H4 (cell line): ENCODE data around the gene FGGY. TPM values are rescaled to one million over a fixed set of nuclear protein-coding genes. Genes with fewer than 3 reads are reported as not detected.
A peak's percentile ranks its signal among the peaks of the same experiment; 100 is the strongest.

ENCODE experiments used
- DNase-seq: peaks from one replicate; pipeline ENCODE4 v3.0.0-alpha.2; 2015; ENCODE audit warnings: low spot score
- total RNA-seq: library from RNA; depleted of rRNA; stranded (reverse); fragments of >200 nt; shearing (Covaris generic); gene quantifications from 2 replicates; pipeline ENCODE4 v1.2.3, GENCODE V29; 2014

The FGGY gene
- total RNA-seq, 1 experiment from 2014 or later, result 8.4 TPM

DNA sequence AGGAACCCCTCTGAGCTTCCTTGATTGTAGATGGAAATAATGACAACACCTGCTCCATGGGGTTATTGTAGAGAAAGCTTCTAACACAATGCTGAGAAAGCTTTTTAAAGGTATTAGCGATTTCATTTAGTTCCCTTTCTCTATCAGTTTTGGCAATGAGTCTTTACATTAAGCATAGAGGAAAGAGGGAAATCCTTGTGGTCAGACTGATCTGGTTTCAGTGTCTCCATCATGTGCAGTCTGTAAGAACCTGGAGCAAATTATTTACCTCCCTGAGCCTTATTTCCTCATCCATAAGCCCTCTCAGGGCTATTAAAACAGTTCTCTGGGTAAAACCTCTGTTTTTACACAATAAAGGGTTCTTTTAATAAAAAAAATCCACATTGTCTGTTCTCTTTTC is 87.5 kb downstream of the FGGY start:
- no peak for DNase-seq

DNA sequence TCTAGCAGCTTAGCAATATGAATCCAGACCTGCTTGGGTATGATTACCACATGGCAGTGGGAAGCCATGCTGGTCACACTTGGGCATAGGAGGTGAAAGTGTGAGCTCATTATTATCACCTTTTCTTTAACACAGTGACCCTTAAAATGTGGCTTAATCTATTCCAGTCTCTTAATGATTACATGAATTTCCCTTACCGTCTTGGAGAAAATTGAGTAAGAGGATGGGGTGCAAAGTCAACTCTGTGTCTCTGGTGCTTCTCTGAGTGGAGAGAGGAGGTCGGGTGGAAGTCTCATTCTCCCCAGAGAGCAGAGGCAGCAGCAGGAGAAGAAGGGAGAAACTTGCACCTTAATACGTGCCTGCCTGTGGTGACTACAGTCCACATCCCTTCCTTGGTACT is 91.3 kb downstream of the FGGY start:
- DNase-seq, result no peak

DNA sequence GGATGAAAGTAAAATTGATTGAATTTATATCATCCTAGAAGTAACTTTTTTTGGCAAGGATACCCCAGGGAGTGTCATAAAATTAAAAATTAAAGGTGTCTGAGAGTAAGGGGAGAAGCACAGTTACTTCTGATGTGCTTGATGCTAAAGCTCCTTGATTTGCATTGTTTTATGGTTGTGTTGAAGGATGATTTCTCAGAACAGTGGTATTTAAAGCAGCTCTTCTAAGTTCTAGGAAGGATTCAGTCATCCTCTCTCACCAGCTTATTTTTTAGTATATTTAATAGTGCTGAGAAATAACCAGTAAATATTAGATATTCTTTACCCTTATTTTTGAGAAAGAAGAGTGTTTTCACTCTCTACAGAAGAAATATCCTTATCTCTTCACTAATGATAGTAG is 93.0 kb downstream of the FGGY start:
- no peak for DNase-seq

DNA sequence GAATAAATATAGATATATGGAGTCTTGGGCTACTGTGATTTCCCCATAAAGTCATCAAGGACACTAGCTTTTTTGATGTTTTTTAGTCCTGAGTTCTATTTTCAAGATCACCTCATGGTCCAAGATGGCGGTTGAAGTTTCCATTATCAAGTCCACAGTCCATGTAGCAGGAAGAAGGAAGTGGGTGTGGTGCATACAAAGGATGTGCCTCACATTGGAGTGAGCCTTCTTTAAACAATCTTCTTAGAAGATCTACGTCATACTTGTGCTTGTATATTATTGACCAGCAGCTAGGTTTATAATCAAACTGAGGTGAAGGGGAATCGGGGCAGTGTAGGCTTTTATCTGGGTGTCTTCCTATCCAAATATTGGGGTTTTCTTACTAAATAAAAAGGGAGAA is 93.4 kb downstream of the FGGY start:
- no peak for DNase-seq

DNA sequence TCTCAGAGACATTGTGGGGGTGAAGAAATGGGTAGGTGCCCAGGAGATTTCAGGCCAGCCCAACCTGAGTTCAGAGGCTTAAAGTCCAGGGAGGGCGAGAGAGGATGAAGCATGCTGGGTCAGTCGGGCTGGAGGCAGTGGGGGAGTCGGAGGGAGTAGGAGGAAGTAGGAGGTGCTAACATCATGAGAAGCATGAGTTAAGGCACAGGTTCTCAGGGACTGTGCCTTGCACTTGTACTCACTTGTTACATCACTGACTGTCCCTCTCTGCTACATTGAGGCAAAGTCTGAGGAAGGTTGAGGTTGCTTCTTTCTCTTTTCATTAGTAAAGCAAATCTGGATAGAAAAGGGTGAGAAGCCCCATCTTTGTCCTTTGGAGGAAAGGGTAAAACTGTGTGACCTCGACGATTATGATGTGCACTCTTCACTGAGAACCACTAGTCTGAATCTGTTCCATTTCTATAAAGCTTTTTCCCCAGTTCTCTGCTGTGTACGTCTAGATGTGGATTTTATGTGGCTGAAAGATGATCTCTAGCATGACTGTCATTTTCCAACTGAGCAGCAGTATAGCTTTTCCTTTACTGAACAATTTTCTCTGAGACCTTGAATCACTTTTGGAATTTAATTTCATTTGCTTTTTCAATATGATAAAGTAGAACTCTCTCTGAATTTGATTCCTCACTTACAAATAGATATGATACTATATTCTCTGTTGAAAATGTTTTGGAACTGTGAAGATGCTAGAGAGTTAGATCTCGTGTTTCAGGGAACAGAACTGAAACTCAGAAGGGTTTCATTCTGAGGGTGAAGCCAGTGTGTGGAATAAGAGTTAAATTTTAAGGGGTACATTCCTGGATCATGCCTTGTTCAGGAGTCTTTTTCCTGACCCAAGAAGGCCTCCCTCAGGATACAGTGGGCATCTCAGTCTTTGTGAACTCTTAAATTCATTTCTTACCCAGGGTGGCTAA is 94.6 kb downstream of the FGGY start:
- DNase-seq, result no peak

DNA sequence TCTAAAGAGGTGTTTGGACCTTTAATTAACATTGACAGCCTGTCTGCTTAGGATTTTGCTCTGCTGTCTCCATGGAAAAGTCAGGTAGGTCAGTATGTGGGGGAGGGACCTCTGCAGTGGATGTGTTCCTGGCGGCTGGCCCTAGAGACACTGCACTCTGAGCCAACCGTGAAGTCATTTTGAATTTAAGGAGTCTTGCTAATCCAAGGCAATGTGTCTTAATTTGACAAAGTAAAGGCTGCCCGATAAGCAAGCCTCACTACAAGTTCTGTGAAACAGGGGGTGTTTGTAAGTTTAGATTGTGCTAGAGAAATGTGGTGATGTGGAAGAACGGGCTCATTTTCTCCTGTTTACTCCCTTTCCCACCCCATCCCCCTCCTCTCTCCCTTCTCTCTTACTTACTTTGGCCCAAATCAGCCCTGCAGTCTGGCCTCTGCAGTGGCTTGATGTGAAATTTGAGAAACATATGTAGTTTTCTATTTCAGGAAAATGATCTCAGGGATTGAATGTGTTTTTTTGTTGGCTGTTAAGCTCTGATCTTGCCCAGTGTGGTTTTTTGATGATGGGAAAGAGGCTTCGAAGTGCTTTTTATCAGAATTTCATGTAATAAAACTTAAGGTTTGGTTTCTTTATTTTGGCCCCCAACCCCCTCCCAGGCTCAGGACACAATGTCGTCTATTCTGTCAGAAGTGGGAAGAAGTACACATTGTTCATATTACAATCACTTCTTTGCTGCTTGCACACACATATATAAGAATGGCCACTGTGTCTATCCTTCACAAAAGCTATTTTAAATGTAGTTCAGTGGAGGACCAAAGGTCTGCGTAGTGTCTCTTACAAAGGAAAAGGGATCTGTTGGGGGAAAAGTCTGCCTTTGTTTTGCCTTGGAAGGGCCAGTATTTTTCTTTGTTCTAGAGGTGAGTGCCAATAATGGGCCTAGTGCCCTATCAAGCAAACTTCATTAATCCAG is 96.6 kb downstream of the FGGY start:
- DNase-seq, result peak; percentile 73

DNA sequence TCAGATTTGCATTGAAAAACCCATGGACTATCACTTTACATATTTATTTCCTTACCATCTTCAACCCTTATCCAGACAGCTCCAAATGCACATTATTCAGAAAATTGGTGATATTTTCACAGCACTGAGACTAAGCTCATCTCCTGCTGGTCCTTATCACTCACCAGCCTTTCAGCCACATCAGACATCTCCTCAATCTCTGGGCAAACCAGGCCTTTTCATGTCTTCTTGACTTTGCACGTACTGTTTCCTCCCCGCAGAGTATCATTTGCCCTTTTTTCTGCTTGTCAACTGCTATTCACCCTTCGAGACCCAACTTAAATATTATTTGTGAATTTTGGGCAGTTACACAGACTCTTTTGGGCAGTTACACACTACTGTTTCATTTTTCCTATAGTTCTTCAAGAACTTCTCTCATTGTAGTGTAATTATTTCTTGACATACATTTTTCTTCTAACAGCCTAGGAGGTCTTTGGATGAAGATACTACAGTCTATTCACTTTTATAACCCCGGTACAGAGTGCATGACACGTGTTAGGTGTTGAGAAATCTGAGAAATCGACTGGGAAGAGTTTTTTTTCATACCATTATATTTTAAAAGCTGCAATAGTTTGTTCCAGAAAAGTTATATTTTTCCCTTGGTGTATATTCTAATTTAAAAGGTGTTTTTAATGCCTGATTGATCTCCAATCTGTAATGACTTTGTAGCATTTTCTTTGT is 98.0 kb downstream of the FGGY start:
- DNase-seq, result no peak

DNA sequence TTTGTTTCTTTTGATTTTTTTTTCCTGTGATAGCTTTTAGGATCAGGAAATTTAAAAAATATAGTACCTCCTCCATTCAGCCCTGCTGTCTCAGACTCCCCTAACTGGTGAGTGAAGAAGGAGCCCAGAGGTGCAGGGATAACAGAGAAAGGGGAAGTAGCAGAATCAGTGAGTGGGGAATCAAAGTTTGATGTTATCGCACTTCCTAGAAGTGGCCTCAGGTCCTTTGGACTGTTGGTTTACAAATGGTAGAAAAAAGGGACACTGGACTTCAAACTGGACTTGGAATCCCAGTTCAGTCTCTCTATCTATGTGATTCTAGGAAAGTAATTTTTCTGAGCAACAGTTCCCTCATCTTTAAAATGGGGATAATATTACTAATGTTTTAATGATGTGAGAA is 99.5 kb downstream of the FGGY start:
- no peak for DNase-seq

DNA sequence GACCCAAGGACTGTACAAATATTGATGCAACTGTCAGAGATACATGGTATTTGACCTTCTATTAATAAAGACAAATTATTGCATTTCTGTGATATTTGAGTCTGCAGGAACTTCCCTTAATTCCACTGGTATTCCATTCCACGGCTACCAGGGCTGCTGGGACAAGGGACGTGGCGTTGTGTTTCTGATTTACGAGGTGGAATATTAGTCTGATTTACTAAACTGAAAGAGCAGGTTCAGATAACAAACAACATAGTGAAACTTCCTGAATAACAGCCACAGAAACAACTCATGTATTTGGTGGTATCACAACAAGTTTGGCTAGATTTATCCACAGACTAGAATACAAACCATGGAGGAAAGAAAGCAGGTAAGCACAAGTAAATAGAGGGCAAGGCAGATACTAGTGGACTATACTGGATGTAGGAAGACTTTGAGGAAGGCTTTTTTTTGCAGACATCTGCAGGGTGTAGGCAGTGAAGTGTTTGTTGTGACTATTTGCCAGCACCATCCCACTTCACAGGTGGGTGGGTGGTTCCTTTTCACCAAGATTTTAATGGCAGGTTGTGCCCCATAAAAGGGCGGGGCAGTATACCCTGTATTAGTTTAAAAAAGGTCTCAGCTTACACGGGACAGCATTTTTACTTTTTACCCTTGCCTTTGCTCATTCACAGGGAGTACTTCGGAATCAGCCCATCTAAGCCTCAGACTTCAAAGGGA is 100.4 kb downstream of the FGGY start:
- DNase-seq, result no peak

DNA sequence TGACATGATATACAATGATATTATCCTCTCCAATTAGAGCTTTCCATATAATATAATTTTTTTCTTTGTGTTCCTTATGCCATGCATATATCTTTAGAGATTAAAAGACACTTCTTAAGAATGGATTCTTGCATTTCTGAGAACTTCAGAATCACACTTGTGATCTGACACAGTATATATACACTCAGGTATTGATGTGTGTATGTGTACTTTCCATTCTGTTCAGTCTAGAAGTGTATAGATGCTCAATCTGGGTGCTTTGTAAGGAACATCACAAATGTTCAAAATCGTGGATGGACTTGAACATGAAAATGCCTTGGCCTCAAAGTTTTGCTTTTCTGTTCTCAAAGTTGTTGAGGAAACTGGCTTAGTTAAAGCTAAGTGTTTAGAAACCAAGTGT is 102.7 kb downstream of the FGGY start:
- DNase-seq, result no peak

DNA sequence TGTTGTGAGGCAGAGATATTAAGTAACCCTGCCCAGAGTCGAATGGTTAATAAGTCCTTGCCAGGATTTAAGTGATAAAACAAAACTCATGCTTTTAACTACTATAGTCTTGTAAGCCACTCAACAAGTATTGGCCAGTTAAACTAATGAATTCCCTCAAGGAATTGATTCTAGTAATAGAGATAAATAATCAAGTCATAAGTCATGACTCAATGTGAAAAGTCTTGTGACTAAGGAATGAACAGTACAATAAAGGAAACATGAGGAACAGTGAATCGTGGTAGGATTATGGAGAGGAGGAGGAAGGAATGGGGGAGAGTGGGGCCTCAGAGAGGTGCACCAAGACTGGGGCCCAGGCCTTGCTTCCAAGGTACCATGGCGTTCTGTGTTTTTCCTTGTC is 104.7 kb downstream of the FGGY start:
- no peak for DNase-seq

DNA sequence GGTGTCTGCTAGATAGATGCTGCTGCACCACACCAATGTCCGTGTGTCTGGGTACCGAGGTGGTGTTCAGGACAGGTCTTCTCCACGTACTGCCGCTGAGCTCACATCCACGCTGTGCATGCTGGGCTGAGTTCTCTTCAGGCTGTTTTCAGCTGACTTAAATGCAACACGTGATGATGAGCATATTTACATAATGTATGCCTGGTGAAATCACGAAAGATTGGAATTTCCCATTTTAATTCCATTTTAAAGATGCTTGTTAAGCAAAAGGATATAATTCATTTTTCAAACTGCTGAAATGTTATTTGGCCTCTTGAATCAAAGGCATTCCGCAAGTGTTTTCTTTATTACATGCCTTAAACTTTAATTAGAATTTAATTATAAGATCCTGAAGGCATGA is 107.9 kb downstream of the FGGY start:
- no peak for DNase-seq

DNA sequence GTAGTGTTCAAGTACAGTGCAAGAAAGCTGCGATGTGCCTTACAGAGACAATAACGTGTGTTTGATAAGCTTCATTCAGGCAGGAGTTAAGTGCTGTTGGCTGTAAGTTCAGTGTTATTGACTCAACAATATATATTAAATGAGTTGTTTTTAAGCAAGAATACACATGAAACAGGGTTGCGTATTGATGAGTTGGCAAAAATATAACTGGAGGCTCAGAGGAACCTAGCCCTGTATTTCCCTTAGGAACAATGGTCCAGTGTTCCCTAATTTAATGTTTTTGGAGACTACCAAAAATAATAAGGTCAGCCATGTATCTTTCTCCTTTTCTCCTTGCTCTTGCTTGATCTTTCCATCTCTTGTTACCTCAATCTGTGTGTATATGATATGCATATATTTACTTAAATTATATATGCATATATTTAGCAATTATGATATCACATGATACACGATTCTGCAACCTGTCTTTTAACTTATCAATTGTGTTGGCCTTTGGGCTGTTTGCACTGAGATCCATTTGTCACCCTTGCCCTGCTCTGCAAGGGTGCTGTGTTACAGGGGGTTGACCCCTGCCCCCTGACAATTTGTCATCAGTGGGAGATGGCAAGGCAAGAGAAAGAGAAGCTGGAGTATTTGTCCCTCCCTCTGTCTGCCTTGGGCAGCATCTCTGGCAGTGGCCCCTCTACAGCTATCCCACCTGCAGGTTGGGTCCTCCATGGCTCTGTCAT is 109.7 kb downstream of the FGGY start:
- no peak for DNase-seq

DNA sequence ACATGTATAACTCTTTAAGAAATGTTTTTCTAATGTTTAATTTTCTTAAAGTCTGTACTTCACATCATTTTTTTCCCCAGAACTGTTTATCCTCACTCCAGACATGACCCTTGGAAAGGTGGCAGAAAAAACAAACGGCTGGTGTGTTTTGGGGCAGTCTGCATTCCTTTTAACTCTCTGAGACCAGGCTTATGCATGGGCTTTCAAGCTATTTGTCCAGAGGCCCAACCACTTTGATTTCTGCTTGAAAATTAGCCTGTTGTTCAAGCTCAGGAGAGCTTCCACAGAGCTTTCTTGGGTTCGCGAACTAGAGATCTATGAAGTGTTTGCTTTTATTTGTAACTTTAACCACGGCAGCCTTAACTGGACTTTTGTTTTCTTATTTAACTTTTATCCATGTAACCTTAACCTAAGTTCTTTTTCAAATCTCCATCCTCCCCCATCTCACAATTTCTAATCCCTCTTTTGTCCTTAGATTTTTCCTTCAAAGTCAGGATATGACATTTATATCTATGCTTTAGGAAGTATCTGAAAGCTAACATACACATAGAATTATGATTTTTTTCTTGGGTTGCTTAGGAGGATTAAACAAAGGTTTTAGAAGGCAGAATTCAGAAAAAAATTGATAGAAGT is 111.8 kb downstream of the FGGY start:
- no peak for DNase-seq

DNA sequence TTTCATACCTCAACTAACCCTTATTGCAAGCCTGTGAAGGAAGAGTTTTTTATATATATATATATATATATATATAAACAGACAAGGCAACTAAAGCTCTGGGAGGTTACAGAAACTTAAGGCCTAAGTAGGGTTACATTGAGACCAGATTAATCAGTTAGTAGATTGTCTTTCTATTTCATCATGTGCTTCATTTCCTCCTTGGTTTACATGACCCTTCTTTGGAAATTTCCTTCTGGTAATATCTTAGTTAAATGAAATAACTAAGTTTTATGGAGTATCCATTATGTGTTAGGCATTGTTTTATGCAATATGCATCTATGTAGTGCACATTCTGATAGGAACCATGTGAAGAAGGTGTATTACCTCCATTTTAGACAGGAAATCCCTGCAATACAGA is 112.7 kb downstream of the FGGY start:
- no peak for DNase-seq

DNA sequence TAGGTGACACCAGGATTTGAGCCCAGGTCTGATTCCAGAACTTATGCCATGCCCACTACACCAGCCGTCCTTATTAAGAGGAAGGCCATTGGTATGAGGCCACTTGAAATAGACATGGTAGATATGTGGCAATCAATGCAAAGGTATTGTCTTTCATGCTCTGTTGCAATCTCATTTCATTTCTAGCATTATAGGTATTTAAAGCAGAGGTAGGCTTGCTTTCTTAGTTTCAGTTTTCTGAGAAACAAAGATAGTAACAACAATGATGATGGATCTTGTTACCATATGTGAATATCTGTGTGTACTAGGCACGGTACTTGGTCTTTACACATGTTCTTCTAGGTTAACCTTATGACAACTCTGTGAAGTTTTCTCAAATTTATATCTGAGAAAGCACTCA is 113.1 kb downstream of the FGGY start:
- DNase-seq, result no peak

DNA sequence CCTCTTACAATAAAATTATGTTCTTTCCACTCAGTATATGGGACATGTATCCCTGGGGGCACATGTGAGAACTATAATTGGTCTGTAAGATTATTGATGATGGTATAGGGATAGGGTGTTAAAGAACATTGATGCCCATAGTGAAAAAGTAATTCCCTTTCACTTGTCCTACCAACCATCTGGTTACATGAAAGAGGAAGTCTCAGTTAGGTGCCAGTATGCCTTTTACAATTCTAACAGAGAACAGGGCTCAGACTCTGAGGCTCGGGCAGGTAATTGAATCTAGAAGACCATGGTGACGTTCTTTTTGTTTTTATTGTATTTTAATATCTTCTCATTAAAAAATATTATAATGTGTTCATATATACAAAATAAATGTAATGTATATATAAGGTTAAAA is 113.6 kb downstream of the FGGY start:
- no peak for DNase-seq

DNA sequence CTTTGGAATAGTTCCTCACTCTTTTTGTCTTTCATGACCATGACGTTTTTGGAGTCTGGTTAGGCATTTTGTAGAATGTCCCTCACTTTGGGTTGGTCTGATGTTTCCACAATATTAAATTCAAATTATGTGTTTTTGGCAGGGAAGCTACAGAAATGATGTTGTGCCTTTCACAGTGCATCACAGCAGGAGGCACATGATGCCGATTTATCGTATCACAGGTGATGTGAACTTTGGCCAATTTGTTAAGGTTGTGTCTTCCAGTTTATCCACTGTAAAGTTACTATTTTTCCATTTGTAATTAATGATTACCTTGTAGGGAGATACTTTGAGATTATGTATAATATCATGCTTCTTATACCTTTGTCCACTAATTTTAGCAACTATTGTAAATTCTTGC is 114.3 kb downstream of the FGGY start:
- no peak for DNase-seq

DNA sequence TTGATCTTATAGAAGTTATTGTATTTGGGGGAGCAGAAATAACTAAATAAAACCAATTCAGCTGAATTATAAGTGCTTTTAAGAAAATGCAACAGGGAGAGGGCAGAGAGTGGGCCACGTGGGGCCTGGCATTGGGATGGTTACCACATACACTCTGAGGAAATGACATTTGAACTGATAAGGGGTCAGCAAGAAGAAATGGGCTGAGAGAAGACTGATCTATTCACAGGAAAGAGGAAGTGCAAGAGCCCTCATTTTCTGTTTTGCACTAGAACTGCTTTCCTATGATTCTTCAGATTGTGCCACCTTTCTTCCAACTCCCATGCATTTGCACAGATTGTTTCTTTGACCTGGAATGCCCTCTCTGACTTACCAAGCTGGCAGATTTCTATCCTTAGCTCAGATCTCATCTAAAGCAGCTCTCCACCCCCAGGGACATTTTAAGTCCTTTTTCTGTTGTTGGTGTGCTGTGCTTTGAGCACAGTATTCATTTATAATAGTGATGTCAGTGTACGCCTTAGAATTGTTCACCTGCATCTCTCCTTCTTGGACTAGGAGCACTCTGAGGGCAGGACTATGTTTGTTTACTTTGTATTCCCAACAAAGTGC is 115.9 kb downstream of the FGGY start:
- no peak for DNase-seq

DNA sequence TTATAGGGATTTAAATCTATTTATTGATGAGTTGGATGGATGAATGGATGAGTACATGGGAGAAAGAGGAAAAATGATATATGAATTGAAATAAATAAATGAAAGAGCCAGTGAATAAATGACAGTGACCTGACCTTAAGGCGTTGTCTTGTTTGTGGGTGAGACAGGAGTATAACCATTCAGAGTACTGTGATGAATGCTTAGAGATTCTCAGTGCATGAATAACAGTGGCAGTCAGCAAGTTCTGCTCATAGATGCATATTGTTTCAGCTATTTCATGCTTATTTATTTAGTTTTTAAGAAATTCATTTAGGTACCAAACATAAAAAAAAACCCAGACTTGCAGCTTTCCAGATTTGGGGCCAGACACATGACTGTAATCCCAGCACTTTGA is 116.4 kb downstream of the FGGY start:
- DNase-seq, result no peak
